GM12878 (cell line): Measurements from ENCODE around the gene OSGEP. TPM values are rescaled to one million over a fixed set of nuclear protein-coding genes. Genes with fewer than 3 reads are reported as not detected.
A peak's percentile ranks its signal among the peaks of the same experiment; 100 is the strongest.

Experiments
- ATF7 ChIP-seq: fragments of 450-650 bp; IDR thresholded peaks from 2 replicates; pipeline ENCODE4 v1.6.1; 2016; ENCODE audit warnings: low read depth, mild to moderate bottlenecking
- BHLHE40 ChIP-seq, 2 experiments: fragments of 450-650 bp in 1 of 2; IDR thresholded peaks; 2 replicates each; pipeline ENCODE4 v1.6.1; 2011 to 2017; ENCODE audit warnings: low read depth in 2 of 2, borderline replicate concordance in 1 of 2, improper control_type of control experiment in 1 of 2, low read length in 1 of 2, mild to moderate bottlenecking in 1 of 2
- CREM ChIP-seq: IDR thresholded peaks from 2 replicates; pipeline ENCODE4 v1.6.1; 2014; ENCODE audit warnings: antibody characterized with exemption, low read depth
- GATAD2B ChIP-seq: fragments of 450-650 bp; conservative IDR thresholded peaks from 2 replicates; pipeline ENCODE4 v1.6.1; 2017; ENCODE audit warnings: low read depth, mild to moderate bottlenecking, moderate library complexity
- KDM1A ChIP-seq: fragments of 200-600 bp; sonication (generic); IDR thresholded peaks from 2 replicates; pipeline ENCODE4 v1.6.1; 2016; ENCODE audit warnings: borderline replicate concordance
- MEF2B ChIP-seq: fragments of 450-650 bp; IDR thresholded peaks from 2 replicates; pipeline ENCODE4 v1.6.1; 2018; ENCODE audit warnings: mild to moderate bottlenecking, moderate library complexity; ENCODE audit not compliant: partially characterized antibody, poor library complexity, severe bottlenecking
- MYB ChIP-seq: fragments of 150-350 bp; IDR thresholded peaks from 2 replicates; pipeline ENCODE4 v1.6.1; 2014; ENCODE audit warnings: mild to moderate bottlenecking, low read depth, low read length, borderline replicate concordance
- RFX5 ChIP-seq: IDR thresholded peaks from 2 replicates; pipeline ENCODE4 v1.6.1; 2011; ENCODE audit warnings: low read depth, low read length, improper control_type of control experiment
- polyA plus RNA-seq, 11 experiments: library from polyadenylated mRNA; depleted of rRNA in 4 of 11; unstranded in 6 of 11; stranded (reverse) in 5 of 11; fragments of >200 nt; fragmentation: Nextera tagmentation in 4 of 11; fragmentation: Illumina TruSeq in 1 of 11; extraction: Ambion mirVana in 4 of 11; extraction: Trizol in 1 of 11; gene quantifications; 1 replicate in 1 of 11; 2 replicates in 10 of 11; pipeline versions ENCODE4 v1.2.1 to v1.2.3, GENCODE V29; 2011 to 2016; ENCODE audit warnings: inconsistent platforms in 2 of 11, missing spikeins in 2 of 11, low read depth in 1 of 11
- total RNA-seq, 4 experiments: library from RNA; depleted of rRNA in 3 of 4; stranded (reverse); fragments of >200 nt in 3 of 4; fragmentation: Illumina TruSeq in 1 of 4; extraction: Trizol in 1 of 4; gene quantifications; 2 replicates each; pipeline versions ENCODE4 v1.2.1 to v1.2.3, GENCODE V29; 2013 to 2021
- TF ChIP-seq, protein P1 (sequence below), 3 experiments: IDR thresholded peaks in 2 of 3; conservative IDR thresholded peaks in 1 of 3; 2 replicates each; pipeline ENCODE4 v1.5.1; 2011; ENCODE audit warnings: low read depth in 3 of 3, low read length in 3 of 3, mild to moderate bottlenecking in 3 of 3, control low read depth in 2 of 3, moderate library complexity in 2 of 3, inconsistent platforms in 1 of 3, mixed read lengths in 1 of 3; ENCODE audit not compliant: control insufficient read depth in 2 of 3, insufficient read depth in 1 of 3; ENCODE audit errors: extremely low read depth in 1 of 3
- TF ChIP-seq, protein P2 (sequence below): fragments of 450-650 bp; IDR thresholded peaks from 2 replicates; pipeline ENCODE4 v1.6.1; 2017; ENCODE audit warnings: low read depth, mild to moderate bottlenecking, moderate library complexity
- TF ChIP-seq, protein P3 (sequence below): IDR thresholded peaks from 2 replicates; pipeline ENCODE4 v1.6.1; 2011; ENCODE audit warnings: mild to moderate bottlenecking, low read depth, low read length, moderate library complexity; ENCODE audit not compliant: insufficient replicate concordance
- TF ChIP-seq, protein P4 (sequence below): IDR thresholded peaks from 2 replicates; pipeline ENCODE4 v1.6.1; 2012; ENCODE audit warnings: low read length, inconsistent platforms
- TF ChIP-seq, protein P5 (sequence below): IDR thresholded peaks from 2 replicates; pipeline ENCODE4 v1.6.1; 2012; ENCODE audit warnings: improper control_type of control experiment, low read depth, low read length; ENCODE audit not compliant: insufficient replicate concordance
- TF ChIP-seq, protein P6 (sequence below): fragments of 150-350 bp; IDR thresholded peaks from 2 replicates; pipeline ENCODE4 v1.6.1; 2014; ENCODE audit warnings: mild to moderate bottlenecking, low read depth, low read length

Gene OSGEP
- total and polyA plus RNA-seq, 10 of the 15 experiments (the other 5 are each of a cell fraction or from before 2014, with no cell fraction given), result 47.8 to 88.9 (median 52.8) TPM

DNA sequence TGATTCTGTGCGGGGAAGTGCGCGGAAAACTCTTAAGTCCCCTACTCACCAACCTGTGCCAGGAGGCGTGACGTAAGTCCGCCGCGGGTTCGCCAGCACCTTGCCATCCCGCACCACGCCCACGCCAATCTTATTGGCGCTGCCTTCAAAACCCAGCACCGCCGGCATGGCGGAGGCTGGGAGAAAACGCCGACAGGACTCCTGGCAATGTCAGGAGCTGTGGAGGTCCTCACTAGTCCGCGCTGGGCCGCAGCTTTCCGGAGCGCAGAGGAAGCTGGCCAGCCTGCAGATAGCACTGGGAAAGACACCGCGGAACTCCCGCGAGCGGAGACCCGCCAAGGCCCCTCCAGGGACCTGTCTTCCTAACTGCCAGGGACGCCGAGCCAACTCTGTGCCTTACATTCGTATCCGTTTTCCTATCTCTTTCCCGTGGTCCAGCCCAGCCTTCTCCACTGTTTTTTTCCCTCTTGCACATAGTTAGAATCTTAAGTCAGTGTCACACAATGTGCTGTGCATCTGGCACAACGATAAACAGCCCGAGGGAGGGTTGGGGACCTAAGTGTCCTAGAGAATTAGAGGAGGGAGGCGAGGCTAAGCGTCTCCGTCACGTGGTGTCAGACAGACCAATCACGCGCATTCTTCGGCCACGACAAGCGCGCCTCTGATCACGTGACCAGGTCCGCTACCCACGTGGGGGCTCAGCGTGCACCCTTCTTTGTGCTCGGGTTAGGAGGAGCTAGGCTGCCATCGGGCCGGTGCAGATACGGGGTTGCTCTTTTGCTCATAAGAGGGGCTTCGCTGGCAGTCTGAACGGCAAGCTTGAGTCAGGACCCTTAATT is at the start of gene OSGEP, which contains the start of gene APEX1 (continued):
- TF ChIP-seq, protein P1, sequence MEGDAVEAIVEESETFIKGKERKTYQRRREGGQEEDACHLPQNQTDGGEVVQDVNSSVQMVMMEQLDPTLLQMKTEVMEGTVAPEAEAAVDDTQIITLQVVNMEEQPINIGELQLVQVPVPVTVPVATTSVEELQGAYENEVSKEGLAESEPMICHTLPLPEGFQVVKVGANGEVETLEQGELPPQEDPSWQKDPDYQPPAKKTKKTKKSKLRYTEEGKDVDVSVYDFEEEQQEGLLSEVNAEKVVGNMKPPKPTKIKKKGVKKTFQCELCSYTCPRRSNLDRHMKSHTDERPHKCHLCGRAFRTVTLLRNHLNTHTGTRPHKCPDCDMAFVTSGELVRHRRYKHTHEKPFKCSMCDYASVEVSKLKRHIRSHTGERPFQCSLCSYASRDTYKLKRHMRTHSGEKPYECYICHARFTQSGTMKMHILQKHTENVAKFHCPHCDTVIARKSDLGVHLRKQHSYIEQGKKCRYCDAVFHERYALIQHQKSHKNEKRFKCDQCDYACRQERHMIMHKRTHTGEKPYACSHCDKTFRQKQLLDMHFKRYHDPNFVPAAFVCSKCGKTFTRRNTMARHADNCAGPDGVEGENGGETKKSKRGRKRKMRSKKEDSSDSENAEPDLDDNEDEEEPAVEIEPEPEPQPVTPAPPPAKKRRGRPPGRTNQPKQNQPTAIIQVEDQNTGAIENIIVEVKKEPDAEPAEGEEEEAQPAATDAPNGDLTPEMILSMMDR (IDR thresholded peaks at IDR 0.05 in 2 of 3, conservative IDR thresholded peaks at IDR 0.05 in 1 of 3; ENCODE audit: control insufficient read depth in 2 of 3, extremely low read depth in 1 of 3, insufficient read depth in 1 of 3, low read depth in 3 of 3, low read length in 3 of 3), result no peak
- TF ChIP-seq CREM, result peak; percentile 86
- TF ChIP-seq, protein P2, sequence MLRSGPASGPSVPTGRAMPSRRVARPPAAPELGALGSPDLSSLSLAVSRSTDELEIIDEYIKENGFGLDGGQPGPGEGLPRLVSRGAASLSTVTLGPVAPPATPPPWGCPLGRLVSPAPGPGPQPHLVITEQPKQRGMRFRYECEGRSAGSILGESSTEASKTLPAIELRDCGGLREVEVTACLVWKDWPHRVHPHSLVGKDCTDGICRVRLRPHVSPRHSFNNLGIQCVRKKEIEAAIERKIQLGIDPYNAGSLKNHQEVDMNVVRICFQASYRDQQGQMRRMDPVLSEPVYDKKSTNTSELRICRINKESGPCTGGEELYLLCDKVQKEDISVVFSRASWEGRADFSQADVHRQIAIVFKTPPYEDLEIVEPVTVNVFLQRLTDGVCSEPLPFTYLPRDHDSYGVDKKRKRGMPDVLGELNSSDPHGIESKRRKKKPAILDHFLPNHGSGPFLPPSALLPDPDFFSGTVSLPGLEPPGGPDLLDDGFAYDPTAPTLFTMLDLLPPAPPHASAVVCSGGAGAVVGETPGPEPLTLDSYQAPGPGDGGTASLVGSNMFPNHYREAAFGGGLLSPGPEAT, result peak; percentile 89
- peak; percentile 99 for TF ChIP-seq MYB
- TF ChIP-seq, protein P3, sequence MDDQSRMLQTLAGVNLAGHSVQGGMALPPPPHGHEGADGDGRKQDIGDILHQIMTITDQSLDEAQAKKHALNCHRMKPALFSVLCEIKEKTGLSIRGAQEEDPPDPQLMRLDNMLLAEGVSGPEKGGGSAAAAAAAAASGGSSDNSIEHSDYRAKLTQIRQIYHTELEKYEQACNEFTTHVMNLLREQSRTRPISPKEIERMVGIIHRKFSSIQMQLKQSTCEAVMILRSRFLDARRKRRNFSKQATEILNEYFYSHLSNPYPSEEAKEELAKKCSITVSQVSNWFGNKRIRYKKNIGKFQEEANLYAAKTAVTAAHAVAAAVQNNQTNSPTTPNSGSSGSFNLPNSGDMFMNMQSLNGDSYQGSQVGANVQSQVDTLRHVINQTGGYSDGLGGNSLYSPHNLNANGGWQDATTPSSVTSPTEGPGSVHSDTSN, result no peak
- TF ChIP-seq, protein P4, sequence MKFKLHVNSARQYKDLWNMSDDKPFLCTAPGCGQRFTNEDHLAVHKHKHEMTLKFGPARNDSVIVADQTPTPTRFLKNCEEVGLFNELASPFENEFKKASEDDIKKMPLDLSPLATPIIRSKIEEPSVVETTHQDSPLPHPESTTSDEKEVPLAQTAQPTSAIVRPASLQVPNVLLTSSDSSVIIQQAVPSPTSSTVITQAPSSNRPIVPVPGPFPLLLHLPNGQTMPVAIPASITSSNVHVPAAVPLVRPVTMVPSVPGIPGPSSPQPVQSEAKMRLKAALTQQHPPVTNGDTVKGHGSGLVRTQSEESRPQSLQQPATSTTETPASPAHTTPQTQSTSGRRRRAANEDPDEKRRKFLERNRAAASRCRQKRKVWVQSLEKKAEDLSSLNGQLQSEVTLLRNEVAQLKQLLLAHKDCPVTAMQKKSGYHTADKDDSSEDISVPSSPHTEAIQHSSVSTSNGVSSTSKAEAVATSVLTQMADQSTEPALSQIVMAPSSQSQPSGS, result 0 out of 2 replicates have a peak, but pooled peaks have one; percentile 18
- TF ChIP-seq GATAD2B, result peak; percentile 83
- no peak; the same call in none of the 2 replicates for TF ChIP-seq RFX5
- TF ChIP-seq, protein P5, sequence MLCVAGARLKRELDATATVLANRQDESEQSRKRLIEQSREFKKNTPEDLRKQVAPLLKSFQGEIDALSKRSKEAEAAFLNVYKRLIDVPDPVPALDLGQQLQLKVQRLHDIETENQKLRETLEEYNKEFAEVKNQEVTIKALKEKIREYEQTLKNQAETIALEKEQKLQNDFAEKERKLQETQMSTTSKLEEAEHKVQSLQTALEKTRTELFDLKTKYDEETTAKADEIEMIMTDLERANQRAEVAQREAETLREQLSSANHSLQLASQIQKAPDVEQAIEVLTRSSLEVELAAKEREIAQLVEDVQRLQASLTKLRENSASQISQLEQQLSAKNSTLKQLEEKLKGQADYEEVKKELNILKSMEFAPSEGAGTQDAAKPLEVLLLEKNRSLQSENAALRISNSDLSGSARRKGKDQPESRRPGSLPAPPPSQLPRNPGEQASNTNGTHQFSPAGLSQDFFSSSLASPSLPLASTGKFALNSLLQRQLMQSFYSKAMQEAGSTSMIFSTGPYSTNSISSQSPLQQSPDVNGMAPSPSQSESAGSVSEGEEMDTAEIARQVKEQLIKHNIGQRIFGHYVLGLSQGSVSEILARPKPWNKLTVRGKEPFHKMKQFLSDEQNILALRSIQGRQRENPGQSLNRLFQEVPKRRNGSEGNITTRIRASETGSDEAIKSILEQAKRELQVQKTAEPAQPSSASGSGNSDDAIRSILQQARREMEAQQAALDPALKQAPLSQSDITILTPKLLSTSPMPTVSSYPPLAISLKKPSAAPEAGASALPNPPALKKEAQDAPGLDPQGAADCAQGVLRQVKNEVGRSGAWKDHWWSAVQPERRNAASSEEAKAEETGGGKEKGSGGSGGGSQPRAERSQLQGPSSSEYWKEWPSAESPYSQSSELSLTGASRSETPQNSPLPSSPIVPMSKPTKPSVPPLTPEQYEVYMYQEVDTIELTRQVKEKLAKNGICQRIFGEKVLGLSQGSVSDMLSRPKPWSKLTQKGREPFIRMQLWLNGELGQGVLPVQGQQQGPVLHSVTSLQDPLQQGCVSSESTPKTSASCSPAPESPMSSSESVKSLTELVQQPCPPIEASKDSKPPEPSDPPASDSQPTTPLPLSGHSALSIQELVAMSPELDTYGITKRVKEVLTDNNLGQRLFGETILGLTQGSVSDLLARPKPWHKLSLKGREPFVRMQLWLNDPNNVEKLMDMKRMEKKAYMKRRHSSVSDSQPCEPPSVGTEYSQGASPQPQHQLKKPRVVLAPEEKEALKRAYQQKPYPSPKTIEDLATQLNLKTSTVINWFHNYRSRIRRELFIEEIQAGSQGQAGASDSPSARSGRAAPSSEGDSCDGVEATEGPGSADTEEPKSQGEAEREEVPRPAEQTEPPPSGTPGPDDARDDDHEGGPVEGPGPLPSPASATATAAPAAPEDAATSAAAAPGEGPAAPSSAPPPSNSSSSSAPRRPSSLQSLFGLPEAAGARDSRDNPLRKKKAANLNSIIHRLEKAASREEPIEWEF, result no peak
- TF ChIP-seq ATF7, result peak; percentile 64
- no peak for TF ChIP-seq KDM1A
- peak; percentile 91 for TF ChIP-seq MEF2B
- TF ChIP-seq BHLHE40 (IDR thresholded peaks at IDR 0.05; ENCODE audit: borderline replicate concordance in 1 of 2, low read depth in 2 of 2, low read length in 1 of 2), result peak; percentile 78 to 99
- TF ChIP-seq, protein P6, sequence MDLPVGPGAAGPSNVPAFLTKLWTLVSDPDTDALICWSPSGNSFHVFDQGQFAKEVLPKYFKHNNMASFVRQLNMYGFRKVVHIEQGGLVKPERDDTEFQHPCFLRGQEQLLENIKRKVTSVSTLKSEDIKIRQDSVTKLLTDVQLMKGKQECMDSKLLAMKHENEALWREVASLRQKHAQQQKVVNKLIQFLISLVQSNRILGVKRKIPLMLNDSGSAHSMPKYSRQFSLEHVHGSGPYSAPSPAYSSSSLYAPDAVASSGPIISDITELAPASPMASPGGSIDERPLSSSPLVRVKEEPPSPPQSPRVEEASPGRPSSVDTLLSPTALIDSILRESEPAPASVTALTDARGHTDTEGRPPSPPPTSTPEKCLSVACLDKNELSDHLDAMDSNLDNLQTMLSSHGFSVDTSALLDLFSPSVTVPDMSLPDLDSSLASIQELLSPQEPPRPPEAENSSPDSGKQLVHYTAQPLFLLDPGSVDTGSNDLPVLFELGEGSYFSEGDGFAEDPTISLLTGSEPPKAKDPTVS, result 0 out of 2 replicates have a peak, but pooled peaks have one; percentile 5
